ENCODE measurements around the gene USP34.

GRCh38 chr2:61353909-61354308 is 117.0 kb downstream of the USP34 start:
- TF ChIP-seq, protein P1, sequence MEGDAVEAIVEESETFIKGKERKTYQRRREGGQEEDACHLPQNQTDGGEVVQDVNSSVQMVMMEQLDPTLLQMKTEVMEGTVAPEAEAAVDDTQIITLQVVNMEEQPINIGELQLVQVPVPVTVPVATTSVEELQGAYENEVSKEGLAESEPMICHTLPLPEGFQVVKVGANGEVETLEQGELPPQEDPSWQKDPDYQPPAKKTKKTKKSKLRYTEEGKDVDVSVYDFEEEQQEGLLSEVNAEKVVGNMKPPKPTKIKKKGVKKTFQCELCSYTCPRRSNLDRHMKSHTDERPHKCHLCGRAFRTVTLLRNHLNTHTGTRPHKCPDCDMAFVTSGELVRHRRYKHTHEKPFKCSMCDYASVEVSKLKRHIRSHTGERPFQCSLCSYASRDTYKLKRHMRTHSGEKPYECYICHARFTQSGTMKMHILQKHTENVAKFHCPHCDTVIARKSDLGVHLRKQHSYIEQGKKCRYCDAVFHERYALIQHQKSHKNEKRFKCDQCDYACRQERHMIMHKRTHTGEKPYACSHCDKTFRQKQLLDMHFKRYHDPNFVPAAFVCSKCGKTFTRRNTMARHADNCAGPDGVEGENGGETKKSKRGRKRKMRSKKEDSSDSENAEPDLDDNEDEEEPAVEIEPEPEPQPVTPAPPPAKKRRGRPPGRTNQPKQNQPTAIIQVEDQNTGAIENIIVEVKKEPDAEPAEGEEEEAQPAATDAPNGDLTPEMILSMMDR (conservative IDR thresholded peaks at IDR 0.05; ENCODE audit: low read depth, low read length) = no peak
- TF ChIP-seq MAFK (IDR thresholded peaks at IDR 0.05; ENCODE audit: low read depth, low read length) (no peak), MAZ (IDR thresholded peaks at IDR 0.05; ENCODE audit: borderline replicate concordance, low read depth, low read length) (no peak), POLR2A (IDR thresholded peaks at IDR 0.05; ENCODE audit: low read depth, low read length) (no peak), NFE2L2 (IDR thresholded peaks at IDR 0.05; ENCODE audit: low read depth, low read length) (no peak), RAD21 (IDR thresholded peaks at IDR 0.05; ENCODE audit: low read length) (no peak), MXI1 (IDR thresholded peaks at IDR 0.05; ENCODE audit: borderline replicate concordance, low read depth, low read length) (no peak), FOS (IDR thresholded peaks at IDR 0.05; ENCODE audit: low read depth, low read length) (no peak)
- TF ChIP-seq, protein P2, sequence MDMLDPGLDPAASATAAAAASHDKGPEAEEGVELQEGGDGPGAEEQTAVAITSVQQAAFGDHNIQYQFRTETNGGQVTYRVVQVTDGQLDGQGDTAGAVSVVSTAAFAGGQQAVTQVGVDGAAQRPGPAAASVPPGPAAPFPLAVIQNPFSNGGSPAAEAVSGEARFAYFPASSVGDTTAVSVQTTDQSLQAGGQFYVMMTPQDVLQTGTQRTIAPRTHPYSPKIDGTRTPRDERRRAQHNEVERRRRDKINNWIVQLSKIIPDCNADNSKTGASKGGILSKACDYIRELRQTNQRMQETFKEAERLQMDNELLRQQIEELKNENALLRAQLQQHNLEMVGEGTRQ (IDR thresholded peaks at IDR 0.05; ENCODE audit: low read depth, low read length) = no peak

Data from IMR-90 (cell line).